ENCODE data around the gene DTNB. TPM values are rescaled to one million over a fixed set of nuclear protein-coding genes. Genes with fewer than 3 reads are reported as not detected.

Gene DTNB
- total and polyA plus RNA-seq, 10 of the 15 experiments (the other 5 are each of a cell fraction or from before 2014, with no cell fraction given) = 4.5 to 30.6 (median 11.9) TPM

GRCh38 chr2:25548601-25549000 lies 124.8 kb downstream of the DTNB start (continued):
- no peak for TF ChIP-seq ATF3 (IDR thresholded peaks at IDR 0.05; ENCODE audit: borderline replicate concordance, extremely low read depth, low read depth, low read length)
- TF ChIP-seq ZZZ3 (IDR thresholded peaks at IDR 0.05; ENCODE audit: control insufficient read depth, insufficient read length, low read depth) = no peak
- no peak for TF ChIP-seq E2F8 (IDR thresholded peaks at IDR 0.05; ENCODE audit: low read depth, partially characterized antibody)
- no peak for TF ChIP-seq MYB (IDR thresholded peaks at IDR 0.05; ENCODE audit: borderline replicate concordance, low read depth, low read length)
- no peak for TF ChIP-seq ASH2L (IDR thresholded peaks at IDR 0.05; ENCODE audit: borderline replicate concordance, low read depth)

- H3K36me3 ChIP-seq (ENCODE audit: control insufficient read depth in 2 of 2, insufficient read depth in 2 of 2, low read length in 1 of 2) = no peaks in the 10 kb centered on the region
- TF ChIP-seq USF1 (IDR thresholded peaks at IDR 0.05; ENCODE audit: borderline replicate concordance, extremely low read length, insufficient read depth, low read depth, low read length) (peak; percentile 4), ATF3 (IDR thresholded peaks at IDR 0.05; ENCODE audit: borderline replicate concordance, extremely low read depth, low read depth, low read length) (no peak), DPF2 (IDR thresholded peaks at IDR 0.05) (no peak)
- ChIA-PET RAD21 (ENCODE audit: unreplicated experiment) (no interaction called here), POLR2A (interaction anchor here (0.7 kb wide), 1 partner anchor 1160 kb away, joined by 3 read pairs; no protein-coding TSS in a partner anchor), CTCF (interaction anchor here (0.6 to 1.3 kb wide), 2 partner anchors 29 to 874 kb away, joined by 3 read pairs; no protein-coding TSS in a partner anchor), SMC1A (ENCODE audit: uncharacterized antibody, unreplicated experiment) (interaction anchor here (0.6 to 1.3 kb wide), 3 partner anchors 37 to 1290 kb away, joined by 3 read pairs; no protein-coding TSS in a partner anchor)
- H3K79me2 ChIP-seq (ENCODE audit: control insufficient read depth, insufficient read depth, low read length) = no peaks in the 10 kb centered on the region
- H3K27ac ChIP-seq (ENCODE audit: control insufficient read depth, insufficient read depth) = no peak overlapping the region
- H2AFZ ChIP-seq (ENCODE audit: control insufficient read depth, low read depth, low read length) = no peak overlapping the region
- no peak overlapping the region for H3K4me3 ChIP-seq
- H3K4me1 ChIP-seq (ENCODE audit: control insufficient read depth, insufficient read depth, low read length) = peaks cover 4% of the 10 kb centered on the region; the same call in 1 of the 2 replicates
- in situ Hi-C loops (cut with MboI) (no loop called here), intact Hi-C loops (cut with micrococcal nuclease; ENCODE audit: unreplicated experiment) (no loop called here)
- H3K9me3 ChIP-seq (replicated peaks; ENCODE audit: control insufficient read depth, insufficient read depth, low read length) = no peaks in the 10 kb centered on the region
- FAIRE-seq (no peak), DNase-seq (ENCODE audit: low read depth, low spot score) (no peak), ATAC-seq (no peak)
- no peaks in the 10 kb centered on the region for H4K20me1 ChIP-seq (ENCODE audit: control insufficient read depth, insufficient read depth)
- no peak overlapping the region for H3K9ac ChIP-seq (ENCODE audit: control insufficient read depth, insufficient read depth, low read length)
- 96% methylated on average over 3 of the region's 3 CpGs for WGBS (ENCODE audit: insufficient coverage, insufficient replicate concordance, low lambda C conversion rate, missing lambda C conversion rate)
- BruUV-seq (replicated peaks) = no TSS peak
- no peaks in the 10 kb centered on the region for H3K27me3 ChIP-seq (replicated peaks in 1 of 2; ENCODE audit: control insufficient read depth in 2 of 2, insufficient read depth in 2 of 2, low read length in 1 of 2)
- no peak overlapping the region for H3K4me2 ChIP-seq (ENCODE audit: control insufficient read depth, insufficient read depth)
Measured at GRCh38 chr2:25546852-25547251, 126.5 kb downstream of the DTNB start.

Data from GM12878 (cell line).